Activated CD8-positive, alpha-beta memory T cell treated with anti-CD3 and anti-CD28 coated beads, Interleukin-2, amount 50 U/mL, for 4 hours (primary cell): ENCODE measurements around the gene TUBE1.
"Not testable (repeated sequence)": the region's sequence is repeated elsewhere in the genome, so short reads cannot be mapped to it uniquely, and the experiment has no call there.

ENCODE experiments used
- DNase-seq: peaks from one replicate; pipeline ENCODE4 v3.0.0-alpha.2; 2020

Gene TUBE1

DNA sequence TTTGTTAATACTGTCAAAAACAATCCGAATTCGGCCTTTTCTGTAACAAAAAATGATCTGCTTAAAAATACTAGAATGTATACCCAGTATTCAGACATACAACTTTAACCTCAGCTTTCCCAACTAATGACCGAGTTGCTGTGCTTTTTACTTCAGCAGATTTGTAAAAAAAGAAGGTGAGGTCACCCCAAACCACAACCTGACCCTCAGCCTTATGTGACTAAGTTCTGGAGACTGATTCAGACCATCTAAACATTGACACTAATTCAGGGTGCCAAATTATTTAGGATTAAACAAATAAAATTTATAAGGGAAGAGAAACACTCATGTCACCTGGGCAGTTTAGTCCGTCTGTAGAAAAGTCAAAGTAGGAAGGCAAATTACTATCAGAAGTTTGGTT lies 25.7 kb downstream of the TUBE1 start:
- DNase-seq = no peak

- DNase-seq = no peak
These were observed 28.8 kb downstream of the TUBE1 start for GRCh38 chr6:112058243-112059032.

DNA sequence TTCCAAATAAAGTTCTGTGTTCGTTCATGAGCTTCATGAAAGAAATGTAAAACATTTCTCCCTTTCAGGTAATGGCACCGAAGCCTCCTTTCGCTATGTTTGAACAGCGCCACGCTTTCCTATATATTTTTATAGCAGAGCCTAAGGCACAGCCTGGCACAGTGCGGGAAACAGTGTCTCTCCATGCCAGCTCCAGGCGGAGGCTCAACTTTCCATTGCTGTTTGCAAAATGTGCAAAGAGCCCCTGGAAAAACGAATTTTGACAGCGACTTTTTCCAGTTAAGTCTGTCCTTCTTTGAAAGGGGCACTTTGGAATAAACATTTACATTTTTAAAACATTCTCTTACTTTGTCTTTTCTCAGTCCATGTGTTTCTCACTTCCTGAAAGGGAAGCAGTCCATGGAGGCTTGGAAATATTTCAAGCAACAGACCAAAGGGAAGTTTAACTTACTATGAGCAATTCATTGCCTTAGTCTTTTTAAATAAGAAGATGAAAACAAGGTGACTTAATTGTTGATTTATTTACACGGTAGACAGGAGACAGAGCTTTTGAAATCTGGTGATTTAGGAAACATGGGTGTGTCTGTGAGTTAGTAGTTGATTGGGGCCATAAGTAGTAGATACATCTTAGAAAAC lies 32.6 kb downstream of the TUBE1 start:
- no peak for DNase-seq

DNA sequence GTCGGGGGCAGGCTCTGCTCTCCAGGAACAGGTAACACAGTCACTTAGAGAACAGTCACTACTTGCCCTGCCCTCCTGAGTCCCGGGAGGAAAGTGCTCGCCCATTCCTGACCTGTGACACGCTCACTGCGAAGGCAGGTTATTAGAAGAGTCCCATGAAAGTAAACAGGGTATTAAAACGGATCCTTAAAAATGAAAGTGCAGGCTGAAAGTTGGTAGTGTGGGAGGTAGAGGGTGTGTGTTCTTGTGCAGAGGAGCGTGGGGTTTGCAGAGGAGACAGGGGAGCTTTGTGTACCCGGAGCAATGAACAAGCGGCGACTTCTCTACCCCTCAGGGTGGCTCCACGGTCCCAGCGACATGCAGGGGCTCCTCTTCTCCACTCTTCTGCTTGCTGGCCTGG lies 33.3 kb downstream of the TUBE1 start, which contains the start of gene CCN6:
Gene CCN6, plus strand, starts transcription at position 104 of the 400 bp plus-strand sequence. Its CDS starts 254 bp downstream, at position 358.
- no peak for DNase-seq

DNA sequence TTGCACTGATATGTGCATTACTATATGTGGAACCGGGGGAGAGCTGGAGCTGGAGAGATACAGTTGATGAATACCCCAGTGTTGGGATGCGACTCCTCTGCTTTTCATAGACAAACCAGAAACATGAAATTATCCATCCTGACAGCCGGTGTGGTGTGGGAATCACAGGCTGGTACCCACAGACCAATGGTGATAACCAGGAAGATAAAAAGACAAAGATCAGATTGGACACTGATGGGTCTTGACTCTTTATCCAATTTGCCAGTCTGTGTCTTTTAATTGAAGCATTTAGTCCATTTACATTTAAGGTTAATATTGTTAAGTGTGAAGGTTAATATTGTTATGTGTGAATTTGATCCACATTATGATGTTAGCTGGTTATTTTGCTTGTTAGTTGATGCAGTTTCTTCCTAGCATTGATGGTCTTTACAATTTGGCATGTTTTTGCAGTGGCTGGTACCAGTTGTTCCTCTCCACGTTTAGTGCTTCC lies 36.0 kb downstream of the TUBE1 start:
- not testable (repeated sequence) for DNase-seq

DNA sequence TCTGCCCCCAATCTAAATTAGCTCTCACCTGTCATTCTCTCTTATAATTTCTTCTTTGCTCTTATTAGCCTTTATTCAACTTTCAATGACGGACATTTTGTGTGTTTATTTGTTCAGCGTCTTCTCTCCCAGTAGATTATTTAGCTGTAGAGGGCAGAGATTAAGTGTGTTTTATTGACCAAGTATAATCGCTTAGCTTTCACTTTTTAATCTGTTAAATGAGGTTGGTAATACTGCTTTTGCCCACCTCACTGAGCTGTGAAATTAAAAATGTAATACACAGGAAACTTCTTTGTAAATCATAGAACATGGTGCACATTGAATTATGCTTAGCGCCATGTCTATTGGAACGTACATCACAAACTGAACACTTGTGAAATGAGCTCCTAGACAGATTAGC lies 36.9 kb downstream of the TUBE1 start:
- no peak for DNase-seq

DNA sequence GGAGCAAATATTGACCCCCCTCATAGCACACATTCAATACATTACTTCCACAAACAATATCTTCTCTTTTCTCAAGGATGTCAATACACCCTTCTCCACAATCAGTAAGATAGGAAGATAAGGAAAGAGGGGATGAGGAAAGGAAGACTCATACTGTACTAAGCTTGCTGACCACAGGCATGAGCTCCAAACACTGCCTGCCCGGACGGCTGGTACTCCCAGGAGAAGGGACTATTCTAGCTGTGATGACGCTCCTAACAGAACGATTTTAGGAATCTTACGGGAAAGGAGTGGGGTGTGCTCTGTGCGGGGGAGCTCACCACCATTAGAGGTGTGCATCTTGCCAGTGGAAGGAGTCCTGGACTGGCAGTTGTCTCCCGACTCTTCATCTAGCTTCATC lies 37.3 kb downstream of the TUBE1 start:
- DNase-seq = no peak

GRCh38 chr6:112049026-112049799 lies 38.1 kb downstream of the TUBE1 start:
- DNase-seq = no peak

GRCh38 chr6:112047523-112047922 lies 39.8 kb downstream of the TUBE1 start:
- not testable (repeated sequence) for DNase-seq

GRCh38 chr6:112044856-112045255 lies 42.4 kb downstream of the TUBE1 start:
- DNase-seq = no peak

GRCh38 chr6:112044196-112044595 lies 43.1 kb downstream of the TUBE1 start:
- DNase-seq = no peak

DNA sequence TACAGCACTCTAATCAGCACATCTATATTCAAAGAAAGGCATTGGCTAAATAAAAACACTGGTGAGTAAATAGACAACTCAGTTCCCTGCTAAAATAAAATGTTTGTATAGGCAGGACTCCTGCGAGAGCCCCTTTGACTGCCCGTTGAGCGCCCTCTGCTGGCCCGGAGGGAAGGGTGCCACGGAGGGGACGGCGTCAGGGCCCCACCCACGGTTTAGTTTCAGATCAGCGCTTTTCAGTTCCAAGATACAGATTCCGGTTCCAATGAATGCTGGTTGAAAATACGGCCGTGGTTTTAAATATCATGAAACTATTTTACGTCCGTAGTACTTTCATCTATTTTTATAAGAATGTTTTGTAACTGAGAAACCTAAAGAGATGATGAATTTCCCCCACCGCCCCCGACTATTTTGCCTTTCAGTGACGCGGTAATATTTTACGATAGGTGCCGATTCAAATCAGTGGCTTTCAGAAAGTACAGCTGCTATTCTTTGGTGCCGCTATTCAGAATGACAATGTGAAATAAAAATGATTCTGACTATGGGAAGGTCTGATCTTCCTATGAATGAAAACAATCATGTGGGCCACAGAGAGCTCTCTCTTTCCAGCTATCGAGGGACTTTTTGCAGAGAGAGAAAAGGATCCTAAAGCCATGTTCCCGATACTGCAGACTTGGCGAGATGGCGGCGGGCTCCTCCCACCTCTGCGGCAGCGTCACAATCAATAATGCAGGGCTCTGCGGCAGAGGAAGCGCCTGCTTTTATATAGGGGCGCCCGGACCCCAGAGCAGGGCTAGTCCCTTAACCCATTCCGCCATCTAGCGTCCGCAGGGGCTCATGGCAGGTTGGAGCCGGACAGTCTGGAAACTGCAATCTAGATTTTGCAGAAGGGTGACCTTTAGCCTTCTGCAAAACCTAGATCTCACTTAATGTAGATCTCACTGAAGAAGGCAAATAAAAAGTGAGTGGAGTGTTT lies 44.0 kb downstream of the TUBE1 start:
- DNase-seq = peak; percentile 93

GRCh38 chr6:112041535-112041934 lies 45.7 kb downstream of the TUBE1 start:
- no peak for DNase-seq

DNA sequence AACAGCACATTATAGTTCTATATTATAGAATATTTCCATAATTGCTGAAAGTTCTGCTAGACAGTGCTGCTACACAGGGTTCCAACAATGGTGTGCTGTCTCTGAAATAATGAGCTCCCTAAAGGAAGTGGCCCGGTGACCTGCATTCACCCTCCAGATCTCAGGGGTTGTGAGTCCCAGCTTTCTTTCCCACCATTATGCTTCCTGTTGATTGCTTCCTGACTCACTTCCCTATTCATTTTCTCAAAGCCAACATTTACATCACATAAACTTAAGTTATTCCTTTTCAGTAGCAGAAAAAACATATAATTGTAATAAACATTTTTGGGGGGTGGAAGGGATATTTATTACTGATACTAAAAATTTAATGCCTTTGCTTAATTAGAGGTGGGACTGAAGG lies 46.3 kb downstream of the TUBE1 start:
- no peak for DNase-seq

GRCh38 chr6:112039431-112039770 lies 47.9 kb downstream of the TUBE1 start:
- DNase-seq = no peak

GRCh38 chr6:112038756-112039430 lies 48.4 kb downstream of the TUBE1 start:
- no peak for DNase-seq

GRCh38 chr6:112038268-112038667 lies 49.0 kb downstream of the TUBE1 start:
- no peak for DNase-seq

DNA sequence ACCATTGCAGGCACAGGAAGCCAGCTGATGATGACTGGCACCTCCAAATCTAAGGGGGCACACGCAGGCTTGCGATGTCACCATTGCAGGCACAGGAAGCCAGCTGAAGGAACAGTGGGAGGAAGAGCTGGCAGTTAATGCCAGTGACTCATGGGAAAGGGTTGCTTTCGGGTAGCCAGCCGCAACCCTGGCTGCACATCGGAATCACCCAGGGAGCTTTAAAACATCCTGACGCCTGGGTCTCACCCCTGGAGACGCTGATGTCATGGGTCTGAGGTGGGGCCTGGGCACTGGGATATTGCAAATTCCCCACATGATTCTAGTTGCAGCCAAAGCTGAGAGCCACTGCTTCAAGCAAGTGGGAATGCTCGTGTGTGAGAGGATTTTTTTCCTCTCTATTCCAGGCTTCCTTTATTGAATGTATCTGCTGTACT lies 49.5 kb downstream of the TUBE1 start:
- DNase-seq = no peak

GRCh38 chr6:112036088-112036637 lies 51.1 kb downstream of the TUBE1 start:
- no peak for DNase-seq

DNA sequence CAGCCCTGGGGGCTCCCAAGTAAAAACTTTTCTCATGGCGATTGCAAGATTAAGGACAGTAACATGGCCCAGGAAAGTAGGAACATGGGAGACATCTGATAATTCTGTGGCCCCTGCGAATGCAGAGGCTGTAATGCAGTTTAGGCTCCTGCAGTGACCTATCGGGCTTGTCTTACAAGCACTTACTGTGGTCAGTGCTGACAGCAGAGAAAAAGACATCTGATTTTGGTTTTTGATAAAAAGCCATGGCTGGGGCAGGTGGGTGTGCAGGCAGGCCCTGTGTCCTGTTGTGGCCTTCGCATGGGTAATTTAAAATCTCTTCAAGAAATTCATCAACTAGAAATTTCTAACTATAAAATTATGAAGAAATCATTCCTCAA lies 52.7 kb downstream of the TUBE1 start:
- DNase-seq = no peak
